H1 (cell line): ENCODE results near the gene FRMD4A. TPM values are rescaled to one million over a fixed set of nuclear protein-coding genes. Genes with fewer than 3 reads are reported as not detected.

Source experiments
- CTCF ChIA-PET: fragments of 300-600 bp; sonication (Branson Sonifier 250); formaldehyde crosslinking; loops from one replicate; lab custom pipeline; 2021; ENCODE audit not compliant: partially characterized antibody; lab: Charles Lee
- POLR2A ChIA-PET: fragments of 300-600 bp; sonication (Branson Sonifier 250); formaldehyde crosslinking; loops from one replicate; lab custom pipeline; 2021; ENCODE audit warnings: inconsistent platforms; ENCODE audit not compliant: partially characterized antibody; lab: Charles Lee
- DNase-seq, 2 experiments: peaks; one replicate each; pipeline versions ENCODE4 v3.0.0 to v3.0.0-alpha.2; 2010 to 2022; ENCODE audit warnings: low spot score in 2 of 2, low read depth in 1 of 2, mixed read lengths in 1 of 2
- FAIRE-seq: peaks from 2 replicates; lab custom pipeline; 2011; peaks lifted over from hg19 to GRCh38; lab: Jason Lieb, UNC
- H2AFZ ChIP-seq: 2 replicates; pipeline ENCODE4 v1.8.1; 2012; ENCODE audit warnings: low read length, inconsistent platforms
- H2AK5ac ChIP-seq: 2 replicates; pipeline ENCODE4 v1.6.1; 2013; ENCODE audit warnings: low read depth, low read length
- H2BK120ac ChIP-seq: replicated peaks from 2 replicates; pipeline ENCODE3; 2013; ENCODE audit warnings: low read depth, low read length, inconsistent platforms
- H2BK12ac ChIP-seq: 2 replicates; pipeline ENCODE4 v1.6.1; 2013; ENCODE audit warnings: low read depth, low read length
- H2BK15ac ChIP-seq: 2 replicates; pipeline ENCODE4 v1.6.1; 2013; ENCODE audit warnings: low read length
- H2BK20ac ChIP-seq: 2 replicates; pipeline ENCODE4 v1.6.1; 2013; ENCODE audit warnings: low read length
- H2BK5ac ChIP-seq: 2 replicates; pipeline ENCODE4 v1.6.1; 2013; ENCODE audit warnings: low read depth, low read length
- H3K14ac ChIP-seq: 2 replicates; pipeline ENCODE4 v1.6.1; 2013; ENCODE audit warnings: inconsistent platforms; ENCODE audit not compliant: insufficient read length
- H3K18ac ChIP-seq: 2 replicates; pipeline ENCODE4 v1.6.1; 2013; ENCODE audit warnings: low read length; ENCODE audit errors: extremely low read depth
- H3K23ac ChIP-seq: 2 replicates; pipeline ENCODE4 v1.6.1; 2013; ENCODE audit warnings: inconsistent platforms; ENCODE audit not compliant: insufficient read length
- H3K23me2 ChIP-seq: 2 replicates; pipeline ENCODE4 v1.6.1; 2013; ENCODE audit warnings: low read depth, low read length
- H3K27ac ChIP-seq: 2 replicates; pipeline ENCODE4 v1.6.1; 2011; ENCODE audit warnings: low read depth, low read length, inconsistent platforms
- H3K27me3 ChIP-seq, 4 experiments: replicated peaks in 1 of 4; 1 replicate in 1 of 4; 2 replicates in 3 of 4; pipeline versions ENCODE4 v1.6.1 to v1.8.1; 2011 to 2013; ENCODE audit warnings: low read length in 3 of 4, mild to moderate bottlenecking in 3 of 4, inconsistent platforms in 2 of 4, mixed read lengths in 2 of 4, moderate library complexity in 1 of 4; ENCODE audit not compliant: control insufficient read depth in 3 of 4, insufficient read depth in 3 of 4; ENCODE audit errors: extremely low read depth in 1 of 4
- H3K36me3 ChIP-seq, 4 experiments: 2 replicates each; pipeline versions ENCODE4 v1.6.1 to v1.8.1; 2011 to 2013; ENCODE audit warnings: mild to moderate bottlenecking in 4 of 4, low read length in 3 of 4, moderate library complexity in 2 of 4, control low read depth in 1 of 4, inconsistent platforms in 1 of 4; ENCODE audit not compliant: insufficient read depth in 4 of 4, control insufficient read depth in 2 of 4
- H3K4ac ChIP-seq: replicated peaks from 2 replicates; pipeline ENCODE3; 2013; ENCODE audit warnings: low read length, low read depth, mixed read lengths, inconsistent platforms; ENCODE audit not compliant: insufficient read length
- H3K4me1 ChIP-seq, 4 experiments: replicated peaks in 1 of 4; 1 replicate in 1 of 4; 2 replicates in 3 of 4; pipeline versions ENCODE4 v1.6.1 to v1.8.1; 2011 to 2013; ENCODE audit warnings: low read length in 3 of 4, inconsistent platforms in 2 of 4, mixed read lengths in 1 of 4; ENCODE audit not compliant: insufficient read depth in 4 of 4, control insufficient read depth in 3 of 4
- H3K4me2 ChIP-seq, 2 experiments: 2 replicates each; pipeline versions ENCODE4 v1.6.1 to v1.8.1; 2011 to 2013; ENCODE audit warnings: low read depth in 2 of 2, low read length in 2 of 2, control low read depth in 1 of 2, inconsistent platforms in 1 of 2, mild to moderate bottlenecking in 1 of 2; ENCODE audit not compliant: insufficient read depth in 1 of 2
- H3K4me3 ChIP-seq, 4 experiments: fragments of 200-600, 300-600 bp in 1 of 4; sonication (generic), shearing (Covaris generic), sonication (Bioruptor Twin) in 1 of 4; 2 replicates each; pipeline versions ENCODE4 v1.5.1 to v1.8.1; 2011 to 2016; ENCODE audit warnings: low read length in 4 of 4, low read depth in 3 of 4, control low read depth in 2 of 4, inconsistent platforms in 2 of 4, mild to moderate bottlenecking in 2 of 4, mixed read lengths in 1 of 4, moderate library complexity in 1 of 4; ENCODE audit not compliant: insufficient read depth in 2 of 4; ENCODE audit errors: extremely low read depth in 1 of 4
- H3K56ac ChIP-seq: replicated peaks from 2 replicates; pipeline ENCODE3; 2013; ENCODE audit warnings: low read depth, mild to moderate bottlenecking, mixed read lengths, low read length, inconsistent platforms; ENCODE audit not compliant: insufficient read length
- H3K79me1 ChIP-seq: 2 replicates; pipeline ENCODE4 v1.6.1; 2013; ENCODE audit warnings: low read depth, low read length, control low read depth
- H3K79me2 ChIP-seq, 2 experiments: 2 replicates each; pipeline versions ENCODE4 v1.6.1 to v1.8.1; 2012 to 2013; ENCODE audit warnings: low read length in 2 of 2, mild to moderate bottlenecking in 2 of 2, inconsistent platforms in 1 of 2; ENCODE audit not compliant: insufficient read depth in 2 of 2, control insufficient read depth in 1 of 2
- H3K9ac ChIP-seq, 4 experiments: replicated peaks in 1 of 4; 1 replicate in 1 of 4; 2 replicates in 3 of 4; pipeline versions ENCODE4 v1.6.1 to v1.8.1; 2011 to 2013; ENCODE audit warnings: low read depth in 3 of 4, low read length in 3 of 4, control low read depth in 2 of 4, mild to moderate bottlenecking in 2 of 4, moderate library complexity in 2 of 4, inconsistent platforms in 1 of 4; ENCODE audit errors: extremely low read depth in 1 of 4
- H3K9me3 ChIP-seq, 2 experiments: 2 replicates each; pipeline versions ENCODE4 v1.6.1 to v1.8.1; 2012 to 2013; ENCODE audit warnings: mild to moderate bottlenecking in 2 of 2, moderate library complexity in 2 of 2, control low read depth in 1 of 2, inconsistent platforms in 1 of 2, low read depth in 1 of 2, low read length in 1 of 2, mixed read lengths in 1 of 2; ENCODE audit not compliant: insufficient read depth in 2 of 2
- H4K20me1 ChIP-seq, 2 experiments: replicated peaks in 1 of 2; 2 replicates each; pipeline versions ENCODE3 to v1.8.1; 2011 to 2013; ENCODE audit warnings: inconsistent platforms in 2 of 2, low read length in 2 of 2, mild to moderate bottlenecking in 1 of 2; ENCODE audit not compliant: insufficient read depth in 2 of 2, control insufficient read depth in 1 of 2
- H4K5ac ChIP-seq: 2 replicates; pipeline ENCODE4 v1.6.1; 2013; ENCODE audit warnings: low read length, low read depth, mixed read lengths, inconsistent platforms; ENCODE audit not compliant: insufficient read length
- H4K8ac ChIP-seq: 2 replicates; pipeline ENCODE4 v1.8.0; 2013; ENCODE audit warnings: mild to moderate bottlenecking, moderate library complexity, low read length, inconsistent platforms; ENCODE audit not compliant: insufficient read depth; ENCODE audit errors: extremely low read depth
- H4K91ac ChIP-seq: replicated peaks from 2 replicates; pipeline ENCODE3; 2013; ENCODE audit warnings: low read length, mixed read lengths, inconsistent platforms; ENCODE audit not compliant: insufficient read length
- CHD1 ChIP-seq: IDR thresholded peaks from 2 replicates; pipeline ENCODE4 v1.6.1; 2012; ENCODE audit warnings: low read depth, low read length, improper control_type of control experiment
- EP300 ChIP-seq, 2 experiments: IDR thresholded peaks; 1 replicate in 1 of 2; 2 replicates in 1 of 2; pipeline ENCODE4 v1.6.1; 2011 to 2012; ENCODE audit warnings: low read depth in 2 of 2, low read length in 2 of 2, mild to moderate bottlenecking in 2 of 2, borderline replicate concordance in 1 of 2, inconsistent platforms in 1 of 2, moderate library complexity in 1 of 2
- EZH2 ChIP-seq: fragments of 200-600 bp; sonication (generic); IDR thresholded peaks from 2 replicates; pipeline ENCODE4 v1.7.1; 2012; ENCODE audit warnings: low read depth, mild to moderate bottlenecking, moderate library complexity, low read length, inconsistent platforms; ENCODE audit not compliant: severe bottlenecking
- HDAC2 ChIP-seq, 2 experiments: fragments of 300-600 bp in 1 of 2; sonication (generic) in 1 of 2; IDR thresholded peaks; 2 replicates each; pipeline ENCODE4 v1.6.1; 2011 to 2012; ENCODE audit warnings: low read depth in 2 of 2, low read length in 2 of 2, mild to moderate bottlenecking in 2 of 2, moderate library complexity in 2 of 2, borderline replicate concordance in 1 of 2, inconsistent platforms in 1 of 2
- POLR2A ChIP-seq, 2 experiments: IDR thresholded peaks; 1 replicate in 1 of 2; 2 replicates in 1 of 2; pipeline ENCODE4 v1.6.1; 2011; ENCODE audit warnings: low read depth in 2 of 2, low read length in 2 of 2, mild to moderate bottlenecking in 2 of 2; ENCODE audit errors: control extremely low read depth in 1 of 2
- RBBP5 ChIP-seq: IDR thresholded peaks from 2 replicates; pipeline ENCODE4 v1.7.1; 2012; ENCODE audit warnings: low read depth, mild to moderate bottlenecking, inconsistent platforms, low read length, moderate library complexity, borderline replicate concordance
- SP1 ChIP-seq: IDR thresholded peaks from 2 replicates; pipeline ENCODE4 v1.6.1; 2011; ENCODE audit warnings: low read depth, low read length
- SP4 ChIP-seq: IDR thresholded peaks from 2 replicates; pipeline ENCODE4 v1.6.1; 2012; ENCODE audit warnings: low read length, inconsistent platforms
- TCF12 ChIP-seq: IDR thresholded peaks from 2 replicates; pipeline ENCODE4 v1.6.1; 2011; ENCODE audit warnings: low read depth, mild to moderate bottlenecking, low read length
- TEAD4 ChIP-seq: IDR thresholded peaks from 2 replicates; pipeline ENCODE4 v1.6.1; 2012; ENCODE audit warnings: low read depth, low read length, inconsistent platforms, mixed read lengths
- WGBS, 2 experiments: shearing (Covaris generic) in 1 of 2; methylation state at CpG; one replicate each; pipeline versions ENCODE4 v1.1.6 to v1.1.7; 2013 to 2015; ENCODE audit warnings: low lambda C conversion rate in 2 of 2, mixed read lengths in 2 of 2, inconsistent platforms in 1 of 2, low coverage in 1 of 2, missing lambda C conversion rate in 1 of 2; ENCODE audit not compliant: insufficient replicate concordance in 2 of 2, insufficient coverage in 1 of 2, insufficient read length in 1 of 2; ENCODE audit errors: extremely low coverage in 1 of 2, missing lambda C conversion rate in 1 of 2; 5-methylcytosine and 5-hydroxymethylcytosine counted together
- polyA plus RNA-seq, 7 experiments: library from polyadenylated mRNA; depleted of rRNA in 3 of 7; stranded (reverse) in 5 of 7; unstranded in 2 of 7; fragments of >200 nt in 5 of 7; fragments of 200-250 nt in 2 of 7; gene quantifications; 1 replicate in 5 of 7; 2 replicates in 1 of 7; 4 replicates in 1 of 7; pipeline versions ENCODE4 v1.2.1 to v1.2.3, GENCODE V29; 2011 to 2013; ENCODE audit warnings: missing spikeins in 2 of 7, mixed read lengths in 2 of 7
- total RNA-seq: library from RNA; stranded (reverse); fragmentation: NEBNext Ultra II Directional; extraction: Animal tissue kit (Norgen Biotek cat#: 25700); gene quantifications from 2 replicates; pipeline ENCODE4 v1.2.1, GENCODE V29; 2021
- TF ChIP-seq, protein P1 (sequence below): IDR thresholded peaks from 2 replicates; pipeline ENCODE4 v1.6.1; 2011; ENCODE audit warnings: low read depth, mild to moderate bottlenecking, low read length; ENCODE audit not compliant: insufficient read depth

FRMD4A gene
- total and polyA plus RNA-seq, 2 of the 8 experiments (the other 6 are each of a cell fraction or from before 2014, with no cell fraction given) = 38.6 to 39.6 TPM

- no peaks in the 10 kb centered on the region for H3K36me3 ChIP-seq
- H3K4me1 ChIP-seq = peaks cover 9 to 20% (median 15%) of the 10 kb centered on the region in 4 experiments
- TF ChIP-seq EZH2 (no peak), TEAD4 (no peak), SP4 (no peak), RBBP5 (no peak), HDAC2 (IDR thresholded peaks at IDR 0.05; ENCODE audit: borderline replicate concordance in 1 of 2, low read depth in 2 of 2, low read length in 2 of 2) (no peak), TCF12 (no peak), POLR2A (IDR thresholded peaks at IDR 0.05; ENCODE audit: control extremely low read depth in 1 of 2, low read depth in 2 of 2, low read length in 2 of 2) (no peak), CHD1 (no peak), SP1 (no peak), EP300 (IDR thresholded peaks at IDR 0.05; ENCODE audit: borderline replicate concordance in 1 of 2, low read depth in 2 of 2, low read length in 2 of 2) (no peak)
- TF ChIP-seq, protein P1, sequence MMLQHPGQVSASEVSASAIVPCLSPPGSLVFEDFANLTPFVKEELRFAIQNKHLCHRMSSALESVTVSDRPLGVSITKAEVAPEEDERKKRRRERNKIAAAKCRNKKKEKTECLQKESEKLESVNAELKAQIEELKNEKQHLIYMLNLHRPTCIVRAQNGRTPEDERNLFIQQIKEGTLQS = no peak
- H3K23me2 ChIP-seq = peaks cover 1% of the 10 kb centered on the region; the same call in 1 of the 2 replicates
- H2AK5ac ChIP-seq = no peak overlapping the region
- H4K8ac ChIP-seq = no peak overlapping the region
- ChIA-PET CTCF (interaction anchor here (1.0 to 1.7 kb wide), 2 partner anchors 12 to 301 kb away, joined by 3 to 4 read pairs; no protein-coding TSS in a partner anchor), POLR2A (interaction anchor here (1.0 to 1.4 kb wide), 2 partner anchors 15 to 96 kb away, joined by 3 to 5 read pairs; no protein-coding TSS in a partner anchor)
- H4K20me1 ChIP-seq = no peaks in the 10 kb centered on the region
- H2AFZ ChIP-seq = no peak overlapping the region
- FAIRE-seq (no peak), DNase-seq (no peak)
- H2BK12ac ChIP-seq = no peak overlapping the region; the same call in 1 of the 2 replicates
- no peak overlapping the region; the same call in 1 of the 2 replicates for H2BK5ac ChIP-seq
- H3K23ac ChIP-seq = no peak overlapping the region
- no peak overlapping the region for H3K56ac ChIP-seq
- H3K9ac ChIP-seq = no peak overlapping the region
- H2BK15ac ChIP-seq = no peak overlapping the region
- no peaks in the 10 kb centered on the region for H3K79me2 ChIP-seq
- H3K27me3 ChIP-seq = no peaks in the 10 kb centered on the region
- 84% methylated on average over 17 of the region's 17 CpGs; no CpG with 5 or more reads in 1 of the 2 experiments for WGBS, 2 experiments
- H3K4me2 ChIP-seq = no peak overlapping the region
- no peak overlapping the region for H3K27ac ChIP-seq
- no peak overlapping the region for H3K14ac ChIP-seq
- H4K91ac ChIP-seq = peak overlapping the region; percentile 5
- no peaks in the 10 kb centered on the region for H3K79me1 ChIP-seq
- H3K18ac ChIP-seq = no peak overlapping the region
- no peak overlapping the region for H4K5ac ChIP-seq
- H3K4me3 ChIP-seq = no peak overlapping the region
- H3K9me3 ChIP-seq = no peaks in the 10 kb centered on the region
- H3K4ac ChIP-seq = no peak overlapping the region
- no peak overlapping the region for H2BK20ac ChIP-seq
- no peak overlapping the region for H2BK120ac ChIP-seq
These were observed 241.0 kb downstream of the FRMD4A start for GRCh38 chr10:14089556-14090292.
